ENCODE data around the gene GRHL3.

GRHL3 gene

DNA sequence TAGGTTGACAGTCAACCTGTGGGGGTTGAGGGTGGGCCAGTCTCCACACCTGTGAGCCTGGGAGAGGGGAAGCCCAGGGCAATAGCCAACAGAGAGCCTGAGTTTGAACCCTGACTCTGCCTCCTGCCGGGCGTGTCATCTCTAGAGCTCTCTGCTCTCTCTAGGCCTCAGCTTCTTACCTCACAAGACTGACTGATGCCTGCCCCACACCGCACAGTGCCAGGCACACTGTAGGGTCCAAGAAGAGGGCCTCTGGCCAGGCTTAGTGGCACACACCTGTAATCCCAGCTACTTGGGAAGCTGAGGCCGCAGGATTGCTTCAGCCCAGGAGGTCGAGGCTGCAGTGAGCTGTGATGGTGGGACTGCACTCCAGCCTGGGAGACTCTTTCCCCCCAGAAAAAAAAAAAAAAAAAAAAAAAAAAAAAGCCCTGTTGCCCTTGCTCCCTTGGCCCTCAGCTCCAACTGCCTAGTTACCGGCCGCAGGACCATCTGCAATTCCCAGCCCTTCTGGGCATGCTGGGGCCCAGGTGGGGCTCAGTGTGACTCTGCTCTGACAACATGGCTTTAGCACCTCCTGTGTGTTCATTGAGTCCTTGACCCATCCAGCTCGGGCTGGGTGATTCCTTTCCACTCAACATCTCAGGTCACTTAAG, 25.1 kb downstream of the GRHL3 start:
- DNase-seq: no peak

DNA sequence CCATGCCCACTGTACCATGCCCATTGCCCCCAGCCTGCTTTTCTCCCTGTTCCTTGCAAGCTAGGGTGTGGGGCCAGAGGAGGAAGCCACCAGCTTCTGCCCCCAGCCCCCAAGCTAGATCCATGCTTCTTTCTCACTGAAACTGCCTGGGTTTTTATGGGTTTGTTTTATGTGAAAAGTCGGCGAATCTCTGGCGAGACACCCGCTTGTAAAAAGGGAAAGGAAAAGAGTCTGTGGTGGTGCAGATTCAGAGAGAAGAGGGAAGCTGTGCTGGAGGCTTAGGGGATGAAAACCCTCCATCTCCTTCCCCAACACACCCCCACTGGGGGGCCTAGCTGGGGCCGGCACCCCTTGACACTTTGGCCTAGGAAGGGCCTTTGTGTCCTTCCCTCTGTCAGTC, 26.2 kb downstream of the GRHL3 start:
- no peak for DNase-seq

GRCh38 chr1:24347159-24347934, 28.2 kb downstream of the GRHL3 start:
- DNase-seq: no peak

- DNase-seq: no peak
Measured at GRCh38 chr1:24348196-24348595, 29.0 kb downstream of the GRHL3 start.

DNA sequence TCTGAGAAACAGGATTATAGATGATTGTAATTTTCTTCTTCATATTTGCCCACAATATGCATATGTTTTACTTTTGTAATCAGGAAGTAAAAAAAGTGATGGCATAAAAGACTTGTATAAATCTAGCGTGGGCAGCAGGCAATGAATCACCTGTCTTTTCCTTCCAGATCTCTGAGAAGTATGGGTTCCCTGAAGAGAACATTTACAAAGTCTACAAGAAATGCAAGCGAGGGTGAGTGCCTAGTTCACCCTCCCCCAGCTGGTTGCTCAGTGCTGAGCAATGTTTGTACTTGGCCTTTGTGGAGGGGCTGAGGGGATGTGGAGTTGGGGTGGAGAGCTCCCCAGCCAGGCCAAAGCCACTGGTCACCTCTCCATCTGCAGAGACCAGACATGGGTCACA, 30.7 kb downstream of the GRHL3 start:
- no peak for DNase-seq

DNA sequence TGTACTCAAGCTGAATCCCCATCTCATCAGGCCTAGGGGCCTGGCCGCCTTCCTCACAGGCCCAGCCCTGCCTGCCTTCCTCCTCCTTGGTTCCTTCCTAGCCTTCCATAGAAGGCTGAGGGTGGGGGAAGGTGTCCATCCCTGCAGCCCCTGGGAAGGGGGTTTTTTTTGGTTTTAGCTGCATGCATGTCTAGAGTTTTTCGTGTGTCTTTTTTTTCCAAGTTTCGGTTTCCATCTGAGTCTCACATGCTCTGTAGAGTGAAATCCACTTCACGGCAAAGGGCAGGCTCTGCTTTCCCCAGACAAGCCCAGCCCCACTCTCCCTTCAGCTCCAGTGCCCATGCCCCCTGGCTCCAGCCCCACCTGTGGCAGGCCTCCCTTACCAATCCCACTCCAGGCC, 32.1 kb downstream of the GRHL3 start:
- no peak for DNase-seq

DNA sequence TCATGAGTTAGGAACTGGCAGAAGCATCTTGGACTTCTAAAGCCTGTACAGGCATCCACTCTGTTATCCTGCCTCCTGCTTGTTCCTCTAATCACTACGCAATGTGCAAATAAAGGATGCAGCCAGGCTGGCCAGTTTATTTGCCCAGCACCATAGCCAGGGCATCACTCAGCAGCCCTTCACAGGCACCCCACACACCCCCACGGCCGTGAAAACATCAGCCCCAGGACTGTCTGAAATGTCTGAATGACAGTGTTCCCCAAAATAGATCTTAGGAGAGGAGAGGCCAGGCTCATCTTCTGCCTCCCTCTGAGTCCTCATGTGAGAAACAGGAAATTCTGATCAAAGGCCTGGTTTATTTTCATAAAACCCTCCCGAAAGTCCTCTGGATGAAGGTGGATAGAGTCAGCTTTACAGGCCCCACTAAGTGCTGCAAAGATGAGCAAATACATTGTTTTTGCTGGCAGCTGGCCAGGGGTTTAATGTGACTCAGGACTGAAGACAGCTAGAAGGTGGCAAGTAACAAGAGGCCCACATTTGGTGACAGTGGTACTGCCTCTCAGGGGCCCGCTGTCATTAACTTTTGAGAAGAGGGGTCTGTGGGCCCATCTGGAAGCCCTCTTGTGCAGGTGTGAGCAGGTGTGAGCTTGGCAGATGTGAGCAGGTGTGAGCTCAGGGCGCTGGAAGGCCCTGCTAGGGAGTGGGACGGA, 32.9 kb downstream of the GRHL3 start:
- peak; percentile 49 for DNase-seq

- DNase-seq: no peak
Measured at GRCh38 chr1:24353292-24353891, 34.2 kb downstream of the GRHL3 start.

GRCh38 chr1:24355466-24355865, 36.3 kb downstream of the GRHL3 start:
- no peak for DNase-seq

DNA sequence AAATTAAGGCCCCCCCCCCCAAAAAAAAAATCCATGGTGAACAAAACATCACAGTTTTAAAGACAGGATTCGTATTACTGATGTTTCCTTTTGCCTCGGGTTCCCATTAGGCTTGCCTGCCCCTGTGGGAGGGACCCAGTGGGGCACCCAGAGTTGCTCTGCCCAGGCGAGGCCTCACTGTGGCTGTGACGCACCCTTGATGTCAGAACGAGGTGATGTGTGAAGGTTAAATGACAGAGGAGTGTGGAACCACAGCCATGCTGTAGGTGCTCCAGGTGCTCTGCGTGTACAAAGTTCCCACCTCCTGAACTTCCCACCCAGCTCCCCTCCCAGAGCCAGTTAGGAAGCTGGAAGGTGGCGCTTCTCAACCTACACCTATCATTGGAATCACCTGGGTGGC, 37.9 kb downstream of the GRHL3 start:
- DNase-seq: no peak

DNA sequence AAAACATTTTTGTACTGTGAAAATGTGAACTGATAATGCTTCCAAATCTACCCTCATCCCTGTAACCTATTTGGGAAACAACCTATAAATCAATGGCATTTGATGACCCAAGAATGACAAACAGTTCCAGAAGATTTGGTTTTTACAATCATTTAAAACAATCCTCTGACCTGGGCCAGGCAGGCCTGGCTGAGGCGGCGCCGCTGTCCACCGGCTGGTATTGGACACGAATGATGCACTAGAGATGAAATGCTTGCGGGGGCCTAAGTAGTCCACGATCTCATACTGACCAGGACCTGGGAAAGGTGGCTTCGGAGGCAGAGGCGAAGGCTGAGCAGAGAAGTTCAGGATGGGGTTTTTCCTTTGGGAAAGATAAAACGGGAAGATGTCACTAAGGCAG, 41.5 kb downstream of the GRHL3 start:
- no peak for DNase-seq

DNA sequence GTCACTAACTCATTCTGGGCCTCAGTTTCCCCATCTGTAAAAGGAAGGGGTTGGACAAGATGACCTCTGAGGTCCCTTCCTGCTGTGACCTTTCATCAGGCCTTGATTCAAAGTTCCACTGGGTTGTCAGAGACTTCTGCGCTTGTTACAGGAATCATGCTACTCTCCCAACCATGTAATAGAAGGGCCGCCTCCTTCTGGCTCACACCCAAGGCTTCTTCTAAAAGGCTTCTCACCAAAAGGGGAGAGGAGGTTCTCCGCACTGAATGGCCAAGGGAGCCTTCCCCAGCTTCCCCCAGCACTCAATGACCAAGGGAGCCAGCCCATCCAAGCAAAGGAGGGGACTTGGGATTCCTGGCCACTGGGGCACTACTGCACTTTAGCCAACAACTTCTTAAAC, 42.7 kb downstream of the GRHL3 start:
- DNase-seq: no peak

- no peak for DNase-seq
Measured at GRCh38 chr1:24362396-24362795, 43.2 kb downstream of the GRHL3 start.

DNA sequence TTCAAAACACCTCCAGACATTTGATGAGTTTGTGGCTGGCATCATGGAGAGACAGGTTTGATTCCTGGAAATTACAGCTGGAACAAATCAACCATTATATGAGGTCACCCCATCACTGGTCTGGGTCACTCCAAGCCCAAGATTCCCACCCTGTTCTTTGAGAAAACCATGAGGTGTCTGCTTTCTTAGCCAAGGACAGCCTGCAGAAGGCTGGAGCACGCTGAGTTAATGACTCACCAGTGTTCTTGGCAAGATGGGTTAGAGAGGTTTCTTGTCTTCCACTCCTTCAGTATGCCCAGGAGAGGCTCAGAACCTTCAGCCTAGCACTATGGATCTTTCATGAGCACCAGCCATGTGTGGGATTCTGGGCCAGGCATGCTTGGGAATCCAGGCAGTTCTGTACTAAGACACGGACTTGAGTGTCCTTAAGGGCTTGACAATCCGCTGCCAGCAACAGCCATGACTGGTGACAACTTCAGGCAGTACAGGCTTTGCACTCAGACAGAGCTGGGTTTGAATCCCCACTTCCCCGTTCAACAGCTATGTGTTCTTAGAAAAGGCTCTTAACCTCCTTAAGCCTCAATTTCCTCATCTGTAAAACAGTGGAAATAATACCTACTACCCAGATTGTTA, 43.9 kb downstream of the GRHL3 start:
- DNase-seq: no peak

- DNase-seq: no peak
Measured at GRCh38 chr1:24363994-24364393, 44.8 kb downstream of the GRHL3 start.

DNA sequence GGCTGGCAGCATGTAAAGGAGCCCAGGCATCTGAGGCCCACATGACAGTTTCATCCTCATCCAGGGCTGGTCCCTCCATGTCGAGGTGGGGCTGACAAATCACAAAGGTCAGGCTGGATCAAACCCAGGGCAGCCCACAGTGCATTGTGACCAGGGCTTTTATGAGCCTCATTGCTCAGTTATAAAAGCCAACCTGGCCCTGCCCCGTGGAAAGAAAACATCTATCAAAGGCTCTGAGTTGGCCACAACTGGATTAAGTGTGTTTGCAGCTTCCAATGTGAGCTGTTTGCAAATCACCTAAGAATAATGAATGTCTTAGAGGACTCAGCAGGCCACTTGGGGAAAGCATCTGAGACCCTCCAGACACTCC, 45.4 kb downstream of the GRHL3 start:
- no peak for DNase-seq

- no peak for DNase-seq
Measured at GRCh38 chr1:24364975-24365678, 46.0 kb downstream of the GRHL3 start.

- no peak for DNase-seq
Measured at GRCh38 chr1:24366707-24367106, 47.5 kb downstream of the GRHL3 start.

- no peak for DNase-seq
Measured at GRCh38 chr1:24369199-24369598, 50.0 kb downstream of the GRHL3 start.

DNA sequence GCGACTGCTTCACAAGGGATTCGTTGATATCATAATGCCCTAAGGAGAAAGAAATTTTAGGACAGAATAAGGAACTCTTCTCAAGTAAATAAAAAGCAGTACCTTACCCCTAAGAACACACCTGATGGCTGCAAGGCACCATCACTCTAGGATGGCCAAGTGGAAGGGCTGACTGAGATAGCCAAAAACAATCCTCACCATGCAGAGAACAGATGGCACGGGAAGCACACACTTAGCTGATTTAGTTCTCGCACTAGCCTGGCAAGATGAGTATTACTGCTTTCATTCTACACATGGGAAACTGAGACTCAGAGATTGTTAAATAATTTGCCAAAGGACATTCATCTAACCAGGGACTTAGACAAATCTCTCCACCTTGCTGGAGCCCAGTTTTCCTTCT, 50.6 kb downstream of the GRHL3 start:
- DNase-seq: no peak

DNA sequence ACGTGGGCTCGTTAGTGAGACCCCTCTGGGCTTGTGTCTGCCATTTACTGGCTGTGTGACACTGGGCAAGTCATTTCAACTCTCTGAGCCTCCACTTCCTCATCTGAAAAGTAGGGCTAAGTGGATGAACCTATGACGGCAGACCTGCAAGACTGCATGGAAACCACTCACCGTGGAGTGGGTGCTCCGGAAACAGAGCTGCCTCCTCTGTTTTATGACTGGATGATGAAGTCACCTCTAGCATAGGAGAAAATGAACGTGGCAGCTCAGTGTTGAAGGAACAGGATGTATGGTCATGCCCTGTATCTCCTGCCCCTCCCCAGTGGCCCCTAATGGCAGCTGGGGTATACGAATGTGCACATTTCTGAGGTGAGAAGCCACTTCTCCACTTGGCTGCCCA, 53.9 kb downstream of the GRHL3 start:
- DNase-seq: no peak

- no peak for DNase-seq
Measured at GRCh38 chr1:24373710-24374109, 54.6 kb downstream of the GRHL3 start.

Data from CD4-positive, alpha-beta T cell treated with Interleukin-17A for 4 hours (primary cell).